Measurements from ENCODE around the gene LY6G6C.

Gene LY6G6C

DNA sequence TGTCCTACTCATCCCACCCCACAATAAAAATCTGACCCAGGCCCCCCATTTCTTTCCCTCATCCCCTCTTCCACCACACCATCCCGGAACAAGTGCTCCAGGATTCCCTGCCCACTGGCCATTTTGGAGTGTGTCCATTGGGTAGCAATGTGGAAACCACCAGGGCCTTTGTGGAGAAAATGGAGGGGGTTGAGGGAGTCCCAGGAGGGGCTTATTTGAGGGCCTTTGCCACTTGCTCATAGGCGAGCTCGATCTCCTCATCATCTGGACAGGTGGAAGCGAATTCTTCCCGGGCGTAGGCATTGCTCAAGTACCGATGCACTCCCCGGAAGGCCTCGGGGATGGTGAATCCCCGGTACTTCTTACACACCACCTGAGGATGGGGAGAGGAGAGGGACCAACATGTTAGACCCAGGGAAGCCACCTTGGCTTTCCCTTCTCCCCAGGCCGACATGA lies 9.1 kb upstream of the LY6G6C start:
- peaks cover 56% of the 10 kb centered on the region for H3K36me3 ChIP-seq (replicated peaks)
- H3K4me3 ChIP-seq (ENCODE audit: low read depth, low read length) = no peak overlapping the region

DNA sequence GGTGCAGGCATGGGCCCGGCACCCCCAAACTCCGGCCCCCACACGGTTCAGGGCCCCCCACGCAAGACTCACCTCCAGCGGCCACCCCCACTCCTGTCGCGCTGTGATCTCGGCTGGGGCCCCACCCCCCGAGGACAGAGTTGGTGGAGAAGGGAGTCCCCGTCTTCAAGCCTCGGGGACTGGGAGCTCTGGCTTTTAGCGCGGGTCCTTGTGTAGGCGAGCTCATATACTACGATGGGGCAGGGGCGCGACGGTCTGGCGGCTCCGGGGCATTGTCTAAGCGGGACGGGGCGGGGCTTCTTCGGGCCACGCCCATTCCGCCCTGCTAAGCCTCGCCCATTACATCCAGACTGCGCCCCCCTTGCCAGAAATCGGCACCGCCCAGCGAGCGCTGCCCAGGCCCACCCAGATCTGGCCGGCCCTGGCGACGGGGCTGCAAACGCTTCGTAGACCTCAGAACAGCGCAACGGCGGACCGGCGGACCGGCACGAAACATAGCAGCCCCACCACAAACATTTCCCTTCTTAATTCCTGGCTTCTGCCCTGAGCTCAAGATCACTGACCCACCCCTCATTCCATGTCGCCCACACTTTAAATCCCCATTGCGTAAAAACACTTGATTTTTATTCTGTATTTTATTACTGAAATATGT lies 8.6 kb upstream of the LY6G6C start:
- Histone ChIP-seq H3K4me3 (ENCODE audit: low read depth, low read length) (peak overlapping the region; percentile 84), H3K27ac (peak overlapping the region; percentile 59), H3K36me3 (replicated peaks) (peaks cover 56% of the 10 kb centered on the region), H3K27me3 (replicated peaks) (no peaks in the 10 kb centered on the region)
- peak; percentile 77 for DNase-seq
- in situ Hi-C loops (cut with HindIII; ENCODE audit: low pct_ligation_motif_present, low sequenced_read_pairs) = no loop called here
- TF ChIP-seq, protein P1, sequence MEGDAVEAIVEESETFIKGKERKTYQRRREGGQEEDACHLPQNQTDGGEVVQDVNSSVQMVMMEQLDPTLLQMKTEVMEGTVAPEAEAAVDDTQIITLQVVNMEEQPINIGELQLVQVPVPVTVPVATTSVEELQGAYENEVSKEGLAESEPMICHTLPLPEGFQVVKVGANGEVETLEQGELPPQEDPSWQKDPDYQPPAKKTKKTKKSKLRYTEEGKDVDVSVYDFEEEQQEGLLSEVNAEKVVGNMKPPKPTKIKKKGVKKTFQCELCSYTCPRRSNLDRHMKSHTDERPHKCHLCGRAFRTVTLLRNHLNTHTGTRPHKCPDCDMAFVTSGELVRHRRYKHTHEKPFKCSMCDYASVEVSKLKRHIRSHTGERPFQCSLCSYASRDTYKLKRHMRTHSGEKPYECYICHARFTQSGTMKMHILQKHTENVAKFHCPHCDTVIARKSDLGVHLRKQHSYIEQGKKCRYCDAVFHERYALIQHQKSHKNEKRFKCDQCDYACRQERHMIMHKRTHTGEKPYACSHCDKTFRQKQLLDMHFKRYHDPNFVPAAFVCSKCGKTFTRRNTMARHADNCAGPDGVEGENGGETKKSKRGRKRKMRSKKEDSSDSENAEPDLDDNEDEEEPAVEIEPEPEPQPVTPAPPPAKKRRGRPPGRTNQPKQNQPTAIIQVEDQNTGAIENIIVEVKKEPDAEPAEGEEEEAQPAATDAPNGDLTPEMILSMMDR (IDR thresholded peaks at IDR 0.05; ENCODE audit: low read depth, low read length, missing control alignments) = no peak

More for the DNA sequence above, 9.1 kb upstream of the LY6G6C start:
- Histone ChIP-seq H3K27ac (no peak overlapping the region), H3K27me3 (replicated peaks) (no peaks in the 10 kb centered on the region)
- in situ Hi-C loops (cut with HindIII; ENCODE audit: low pct_ligation_motif_present, low sequenced_read_pairs) = no loop called here
- no peak for DNase-seq
- TF ChIP-seq, protein P1 (IDR thresholded peaks at IDR 0.05; ENCODE audit: low read depth, low read length, missing control alignments) = no peak

DNA sequence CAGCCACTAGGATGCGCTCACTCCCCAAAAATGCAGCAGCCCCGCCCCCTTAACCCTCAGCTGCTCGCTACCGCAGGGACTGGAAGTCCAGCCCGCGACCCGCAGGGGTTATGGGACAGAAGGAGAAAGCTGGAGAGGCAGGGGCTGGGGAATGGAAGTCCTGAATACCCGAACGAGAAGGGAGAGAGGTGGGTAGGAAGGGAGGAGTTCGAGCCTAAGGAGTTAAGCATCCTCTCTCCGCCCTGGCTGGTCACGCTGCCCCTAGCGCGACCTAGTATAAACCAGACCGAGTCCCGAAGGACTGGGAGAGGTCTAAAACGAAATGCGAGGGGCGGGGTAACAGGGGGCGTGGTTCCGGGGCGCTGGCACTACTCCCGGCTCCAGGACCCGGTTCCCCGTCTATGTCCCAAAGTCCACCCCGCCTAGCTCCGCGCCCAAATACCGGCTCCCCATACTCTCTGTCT lies 8.0 kb upstream of the LY6G6C start:
- TF ChIP-seq, protein P1 (IDR thresholded peaks at IDR 0.05; ENCODE audit: low read depth, low read length, missing control alignments) = no peak
- H3K27me3 ChIP-seq (replicated peaks) = no peaks in the 10 kb centered on the region
- peak; percentile 83 for DNase-seq
- in situ Hi-C loops (cut with HindIII; ENCODE audit: low pct_ligation_motif_present, low sequenced_read_pairs) = no loop called here
- H3K4me3 ChIP-seq (ENCODE audit: low read depth, low read length) = peak overlapping the region; percentile 84
- H3K36me3 ChIP-seq (replicated peaks) = peaks cover 56% of the 10 kb centered on the region
- H3K27ac ChIP-seq = peak overlapping the region; percentile 59

DNA sequence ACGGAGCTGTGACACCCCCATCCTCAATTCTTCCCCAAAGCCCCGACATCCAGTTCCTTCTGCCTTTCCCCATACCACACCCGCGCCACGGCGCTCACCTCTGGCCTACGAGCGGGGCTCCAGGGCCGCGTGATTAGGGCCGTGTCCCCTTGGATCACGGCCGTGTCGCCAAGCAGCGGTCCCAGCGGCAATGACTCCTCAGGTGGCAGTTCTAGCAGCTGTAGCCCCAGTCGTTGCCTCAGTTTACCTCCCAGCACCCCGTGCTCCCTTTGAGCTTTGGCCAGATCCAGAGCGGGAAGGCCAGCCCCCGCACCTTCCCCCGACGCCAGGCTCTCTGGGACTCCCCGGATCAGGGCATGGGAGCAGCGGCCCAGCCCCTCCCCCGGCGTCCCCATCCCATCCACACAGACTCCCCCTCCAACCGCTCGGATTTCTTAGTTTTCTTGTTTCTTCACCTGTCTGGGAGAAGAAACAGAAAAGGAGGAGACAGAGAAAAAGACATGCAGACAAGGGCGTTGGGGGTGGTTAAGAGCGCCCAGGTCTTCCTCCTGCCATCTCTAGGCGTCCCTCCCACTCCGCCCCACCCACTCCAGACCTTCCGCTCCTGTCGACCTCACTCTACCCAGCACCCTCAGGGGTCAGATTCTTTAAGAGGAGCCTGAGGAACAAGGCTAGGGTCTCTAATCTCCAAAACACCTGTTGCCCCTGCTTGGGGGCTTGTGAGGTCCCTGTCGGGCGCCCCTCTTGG lies 7.4 kb upstream of the LY6G6C start, which contains the start of gene DDAH2:
Gene DDAH2, minus strand, starts transcription at position 533 of the 748 bp plus-strand sequence. Its CDS starts 138 bp downstream, at position 395.
- TF ChIP-seq, protein P1 (IDR thresholded peaks at IDR 0.05; ENCODE audit: low read depth, low read length, missing control alignments) = peak; percentile 78
- in situ Hi-C loops (cut with HindIII; ENCODE audit: low pct_ligation_motif_present, low sequenced_read_pairs) = no loop called here
- Histone ChIP-seq H3K36me3 (replicated peaks) (peaks cover 51% of the 10 kb centered on the region), H3K27me3 (replicated peaks) (no peaks in the 10 kb centered on the region), H3K4me3 (ENCODE audit: low read depth, low read length) (peak within 1 kb of the TSS; percentile 84), H3K27ac (peak within 1 kb of the TSS; percentile 59)
- no peak for DNase-seq

DNA sequence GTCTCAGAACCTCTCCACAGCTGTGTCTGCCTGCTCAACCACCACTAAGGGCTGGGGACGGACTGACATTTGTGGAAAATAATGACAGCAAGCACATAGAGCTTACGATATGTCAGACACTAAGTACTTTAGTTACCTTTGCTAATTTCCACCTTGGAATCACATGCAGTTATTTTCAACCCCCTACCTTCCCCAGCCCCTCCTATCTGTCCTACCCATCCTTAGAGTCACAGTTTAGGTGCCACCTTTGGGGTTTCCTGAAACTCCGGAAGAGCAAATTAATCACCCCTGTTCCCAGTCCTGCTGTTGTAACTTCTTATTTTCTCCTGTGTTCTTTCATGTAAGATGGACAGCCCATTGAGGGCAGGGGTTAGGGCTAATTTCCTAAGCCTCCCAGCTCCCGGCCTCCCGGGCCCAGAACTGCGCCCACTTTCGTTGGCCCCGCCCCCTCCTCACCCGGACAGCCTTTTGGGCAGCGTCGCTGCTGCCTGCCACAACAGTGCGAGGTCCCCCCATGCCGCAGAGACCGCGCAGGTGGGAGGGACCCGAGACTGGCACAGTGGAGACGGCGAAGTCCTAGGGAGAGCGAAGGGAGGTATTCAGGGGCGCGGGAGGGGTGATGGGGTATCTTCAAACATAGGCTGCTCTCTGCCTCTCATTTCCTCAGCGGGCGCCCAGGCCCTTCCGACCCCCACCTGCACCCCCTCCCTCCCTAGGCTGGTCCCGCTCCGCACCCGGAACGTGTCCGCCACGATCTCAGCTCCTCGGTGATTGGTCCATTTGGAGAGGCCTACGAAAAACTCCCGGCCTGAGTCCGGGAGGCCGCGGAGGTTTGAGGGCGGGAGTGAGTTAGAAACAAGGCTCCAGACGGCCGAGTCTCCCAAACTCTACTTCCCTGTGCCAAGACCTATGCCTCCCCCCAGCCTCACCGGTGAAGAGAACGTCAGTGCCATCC lies 6.4 kb upstream of the LY6G6C start:
- TF ChIP-seq, protein P1 (IDR thresholded peaks at IDR 0.05; ENCODE audit: low read depth, low read length, missing control alignments) = no peak
- DNase-seq = no peak
- H3K36me3 ChIP-seq (replicated peaks) = peaks cover 41% of the 10 kb centered on the region
- H3K27ac ChIP-seq = no peak overlapping the region
- in situ Hi-C loops (cut with HindIII; ENCODE audit: low pct_ligation_motif_present, low sequenced_read_pairs) = no loop called here
- no peaks in the 10 kb centered on the region for H3K27me3 ChIP-seq (replicated peaks)
- no peak overlapping the region for H3K4me3 ChIP-seq (ENCODE audit: low read depth, low read length)
